SU-DHL-6 (cell line): ENCODE data around the gene SSRP1.

ENCODE experiments used
- H2AFZ ChIP-seq: fragments of 200-600 bp; sonication (generic); 2 replicates; pipeline ENCODE4 v1.6.1; 2014; ENCODE audit warnings: low read depth, mild to moderate bottlenecking, moderate library complexity, mixed read lengths, antibody characterized with exemption, low read length; ENCODE audit not compliant: severe bottlenecking
- H3F3A ChIP-seq: fragments of 200-600 bp; shearing (Covaris generic); 2 replicates; pipeline ENCODE4 v1.6.0; 2016; ENCODE audit warnings: antibody characterized with exemption, mild to moderate bottlenecking; ENCODE audit not compliant: insufficient read depth
- H3K27ac ChIP-seq: fragments of 200-600 bp; sonication (generic); 2 replicates; pipeline ENCODE4 v1.5.1; 2016; ENCODE audit warnings: low read depth, mild to moderate bottlenecking, low read length, moderate library complexity, mixed read lengths
- H3K27me3 ChIP-seq: fragments of 200-600 bp; sonication (generic), shearing (Covaris generic); 2 replicates; pipeline ENCODE4 v1.6.0; 2014; ENCODE audit warnings: mild to moderate bottlenecking, low read length
- H3K36me3 ChIP-seq: fragments of 200-600 bp; sonication (generic); 2 replicates; pipeline ENCODE4 v1.6.1; 2014; ENCODE audit warnings: mild to moderate bottlenecking, low read length, mixed read lengths
- H3K4me2 ChIP-seq: fragments of 300-600, 200-600 bp; shearing (Covaris generic), sonication (generic); 2 replicates; pipeline ENCODE4 v1.6.0; 2014; ENCODE audit warnings: low read length, low read depth, mild to moderate bottlenecking; ENCODE audit not compliant: poor library complexity, severe bottlenecking
- H3K4me3 ChIP-seq: fragments of 200-600 bp; sonication (generic); 2 replicates; pipeline ENCODE4 v1.5.1; 2014; ENCODE audit warnings: antibody characterized with exemption, low read length, mild to moderate bottlenecking, mixed read lengths; ENCODE audit not compliant: insufficient read depth, poor library complexity, severe bottlenecking
- H3K79me2 ChIP-seq: fragments of 200-600 bp; sonication (generic); 2 replicates; pipeline ENCODE4 v1.6.1; 2014; ENCODE audit warnings: mild to moderate bottlenecking, low read length, moderate library complexity; ENCODE audit not compliant: insufficient read depth
- H3K9ac ChIP-seq: fragments of 200-600 bp; sonication (generic); 2 replicates; pipeline ENCODE4 v1.7.0; 2014; ENCODE audit warnings: mild to moderate bottlenecking, low read length
- H3K9me2 ChIP-seq: fragments of 200-600 bp; sonication (generic); replicated peaks from 2 replicates; pipeline ENCODE4 v1.6.1; 2014; ENCODE audit warnings: low read length; ENCODE audit not compliant: insufficient read depth
- H3K9me3 ChIP-seq: fragments of 200-600 bp; sonication (generic); 2 replicates; pipeline ENCODE4 v1.6.1; 2014; ENCODE audit warnings: low read length, mixed read lengths; ENCODE audit not compliant: insufficient read depth
- H4K20me1 ChIP-seq: fragments of 200-600 bp; sonication (generic); 2 replicates; pipeline ENCODE4 v1.6.1; 2014; ENCODE audit warnings: low read depth, mild to moderate bottlenecking, antibody characterized with exemption, low read length, moderate library complexity, mixed read lengths
- EZH2phosphoT487 ChIP-seq: fragments of 200-600 bp; sonication (generic), shearing (Covaris generic); conservative IDR thresholded peaks from 2 replicates; pipeline ENCODE4 v1.6.1; 2018; ENCODE audit warnings: mild to moderate bottlenecking, antibody characterized with exemption, low read length, moderate library complexity, mixed read lengths
- TF ChIP-seq, protein P1 (sequence below): fragments of 200-600 bp; sonication (generic); IDR thresholded peaks from one replicate; pipeline ENCODE4 v1.5.1; 2017; ENCODE audit warnings: antibody characterized with exemption, mild to moderate bottlenecking, low read length, moderate library complexity; ENCODE audit not compliant: insufficient read depth, poor library complexity, severe bottlenecking

SSRP1 gene

DNA sequence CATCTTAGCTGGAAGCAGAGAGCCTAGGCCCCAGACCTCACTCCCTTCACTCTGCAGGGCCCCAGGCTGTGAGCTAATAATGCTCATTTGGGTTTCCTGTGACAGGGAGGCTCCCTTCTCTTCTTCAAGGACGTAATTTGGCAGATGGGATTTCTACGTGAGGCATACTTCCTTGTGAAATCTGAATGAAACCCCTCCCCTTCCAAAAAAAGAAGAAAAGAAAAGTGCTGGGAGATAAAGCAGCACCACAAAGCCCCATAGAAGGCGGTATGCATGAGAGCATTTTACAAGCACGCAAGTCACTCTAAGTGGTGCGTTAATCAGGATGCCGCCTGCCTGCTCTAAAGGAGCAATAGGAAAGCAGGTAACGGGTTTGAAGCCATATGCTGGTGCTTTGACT, 8.1 kb upstream of the SSRP1 start:
- TF ChIP-seq EZH2phosphoT487: no peak
- TF ChIP-seq, protein P1, sequence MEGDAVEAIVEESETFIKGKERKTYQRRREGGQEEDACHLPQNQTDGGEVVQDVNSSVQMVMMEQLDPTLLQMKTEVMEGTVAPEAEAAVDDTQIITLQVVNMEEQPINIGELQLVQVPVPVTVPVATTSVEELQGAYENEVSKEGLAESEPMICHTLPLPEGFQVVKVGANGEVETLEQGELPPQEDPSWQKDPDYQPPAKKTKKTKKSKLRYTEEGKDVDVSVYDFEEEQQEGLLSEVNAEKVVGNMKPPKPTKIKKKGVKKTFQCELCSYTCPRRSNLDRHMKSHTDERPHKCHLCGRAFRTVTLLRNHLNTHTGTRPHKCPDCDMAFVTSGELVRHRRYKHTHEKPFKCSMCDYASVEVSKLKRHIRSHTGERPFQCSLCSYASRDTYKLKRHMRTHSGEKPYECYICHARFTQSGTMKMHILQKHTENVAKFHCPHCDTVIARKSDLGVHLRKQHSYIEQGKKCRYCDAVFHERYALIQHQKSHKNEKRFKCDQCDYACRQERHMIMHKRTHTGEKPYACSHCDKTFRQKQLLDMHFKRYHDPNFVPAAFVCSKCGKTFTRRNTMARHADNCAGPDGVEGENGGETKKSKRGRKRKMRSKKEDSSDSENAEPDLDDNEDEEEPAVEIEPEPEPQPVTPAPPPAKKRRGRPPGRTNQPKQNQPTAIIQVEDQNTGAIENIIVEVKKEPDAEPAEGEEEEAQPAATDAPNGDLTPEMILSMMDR: no peak
- Histone ChIP-seq H2AFZ (no peak overlapping the region), H3K9me2 (no peaks in the 10 kb centered on the region), H3K9ac (no peak overlapping the region), H3K27me3 (no peaks in the 10 kb centered on the region), H3K9me3 (no peaks in the 10 kb centered on the region), H3K27ac (no peak overlapping the region), H3K4me3 (no peak overlapping the region), H3K4me2 (no peak overlapping the region), H3F3A (no peaks in the 10 kb centered on the region), H3K36me3 (no peaks in the 10 kb centered on the region), H4K20me1 (no peaks in the 10 kb centered on the region), H3K79me2 (no peaks in the 10 kb centered on the region)

DNA sequence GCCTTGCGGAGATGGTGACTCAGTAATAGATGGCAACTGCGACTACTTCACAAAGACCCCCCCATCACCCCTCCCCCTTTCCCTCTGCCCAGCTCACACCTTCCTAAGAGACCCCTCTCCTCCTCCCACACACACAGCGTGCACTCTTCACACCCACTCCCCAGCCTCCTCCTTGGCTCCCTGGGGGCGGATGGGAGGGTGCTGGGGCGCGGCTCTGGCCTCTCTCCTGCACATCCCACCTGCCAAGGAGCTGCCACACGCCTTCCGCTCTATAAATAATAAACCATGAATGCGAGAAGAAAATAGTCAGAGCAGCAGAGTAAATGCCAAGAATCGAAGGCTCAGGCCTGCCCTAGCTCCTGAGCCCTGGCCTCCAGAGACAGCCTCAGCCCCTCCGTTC, 7.0 kb upstream of the SSRP1 start:
- TF ChIP-seq EZH2phosphoT487: no peak
- TF ChIP-seq, protein P1: no peak
- Histone ChIP-seq H3K9ac (no peak overlapping the region), H3F3A (no peaks in the 10 kb centered on the region), H3K36me3 (no peaks in the 10 kb centered on the region), H3K9me3 (no peaks in the 10 kb centered on the region), H2AFZ (no peak overlapping the region), H3K27me3 (no peaks in the 10 kb centered on the region), H3K79me2 (no peaks in the 10 kb centered on the region), H3K27ac (no peak overlapping the region), H3K4me3 (no peak overlapping the region), H3K9me2 (no peaks in the 10 kb centered on the region), H3K4me2 (no peak overlapping the region), H4K20me1 (no peaks in the 10 kb centered on the region)

DNA sequence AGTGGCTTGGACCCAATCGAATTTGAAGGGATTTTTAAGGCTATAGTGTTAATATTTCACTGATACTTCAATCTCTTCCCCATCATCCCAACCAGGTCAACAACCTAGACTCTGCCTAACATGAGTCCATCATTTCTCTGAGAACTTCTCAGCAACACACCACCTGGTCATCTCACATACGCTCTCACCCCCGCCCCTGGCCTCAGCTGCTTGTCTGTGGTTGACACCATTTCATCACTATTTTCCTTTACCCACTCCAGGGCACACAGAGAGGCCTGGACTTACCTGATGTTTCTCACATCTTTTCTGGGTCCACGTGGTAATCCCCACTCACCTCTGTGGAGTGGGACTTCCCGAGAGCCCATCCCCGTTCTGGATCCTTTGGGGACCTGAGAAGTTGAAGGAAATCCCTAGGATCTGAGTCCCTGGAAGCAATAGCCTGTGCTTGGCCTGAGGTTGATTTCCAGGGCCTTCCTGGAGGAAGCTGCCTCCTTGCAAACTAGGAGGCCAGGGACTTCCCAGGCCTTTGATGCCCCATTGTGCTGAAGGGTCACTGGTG, 5.6 kb upstream of the SSRP1 start:
- H3F3A ChIP-seq: no peaks in the 10 kb centered on the region
- no peaks in the 10 kb centered on the region for H3K36me3 ChIP-seq
- no peak overlapping the region for H3K9ac ChIP-seq
- H4K20me1 ChIP-seq: no peaks in the 10 kb centered on the region
- TF ChIP-seq, protein P1: no peak
- TF ChIP-seq EZH2phosphoT487: no peak
- H3K9me2 ChIP-seq: no peaks in the 10 kb centered on the region
- H3K27me3 ChIP-seq: no peaks in the 10 kb centered on the region
- no peak overlapping the region for H3K4me3 ChIP-seq
- no peaks in the 10 kb centered on the region for H3K79me2 ChIP-seq
- H2AFZ ChIP-seq: no peak overlapping the region
- no peaks in the 10 kb centered on the region for H3K9me3 ChIP-seq
- H3K4me2 ChIP-seq: no peak overlapping the region
- H3K27ac ChIP-seq: no peak overlapping the region
